ENCODE results near the gene TOX2.

TOX2 gene

GRCh38 chr20:44018942-44019637, 104.4 kb downstream of the TOX2 start:
- no peak for DNase-seq (ENCODE audit: extremely low read depth, insufficient read length)

GRCh38 chr20:44019638-44020335, 105.1 kb downstream of the TOX2 start:
- no peaks in the 10 kb centered on the region for H3K36me3 ChIP-seq (ENCODE audit: control insufficient read depth, insufficient read depth, low read length)
- TF ChIP-seq CTCF (IDR thresholded peaks at IDR 0.05; ENCODE audit: insufficient read depth, low read length, poor library complexity, severe bottlenecking), result no peak
- H3K4me3 ChIP-seq (replicated peaks; ENCODE audit: low read depth, low read length), result no peak overlapping the region
- H3K27me3 ChIP-seq (replicated peaks; ENCODE audit: control insufficient read depth, insufficient read depth, low read length), result no peaks in the 10 kb centered on the region
- no peak for DNase-seq (ENCODE audit: extremely low read depth, insufficient read length)

More at GRCh38 chr20:44018942-44019637, 104.4 kb downstream of the TOX2 start:
- Histone ChIP-seq H3K36me3 (ENCODE audit: control insufficient read depth, insufficient read depth, low read length) (no peaks in the 10 kb centered on the region), H3K4me3 (replicated peaks; ENCODE audit: low read depth, low read length) (no peak overlapping the region), H3K27me3 (replicated peaks; ENCODE audit: control insufficient read depth, insufficient read depth, low read length) (no peaks in the 10 kb centered on the region)
- no peak for TF ChIP-seq CTCF (IDR thresholded peaks at IDR 0.05; ENCODE audit: insufficient read depth, low read length, poor library complexity, severe bottlenecking)

GRCh38 chr20:44020406-44021148, 105.9 kb downstream of the TOX2 start:
- Histone ChIP-seq H3K36me3 (ENCODE audit: control insufficient read depth, insufficient read depth, low read length) (no peaks in the 10 kb centered on the region), H3K4me3 (replicated peaks; ENCODE audit: low read depth, low read length) (no peak overlapping the region), H3K27me3 (replicated peaks; ENCODE audit: control insufficient read depth, insufficient read depth, low read length) (no peaks in the 10 kb centered on the region)
- DNase-seq (ENCODE audit: extremely low read depth, insufficient read length), result no peak
- no peak for TF ChIP-seq CTCF (IDR thresholded peaks at IDR 0.05; ENCODE audit: insufficient read depth, low read length, poor library complexity, severe bottlenecking)

GRCh38 chr20:44021186-44021585, 106.5 kb downstream of the TOX2 start:
- TF ChIP-seq CTCF (IDR thresholded peaks at IDR 0.05; ENCODE audit: insufficient read depth, low read length, poor library complexity, severe bottlenecking), result no peak

GRCh38 chr20:44021900-44022299, 107.2 kb downstream of the TOX2 start:
- Histone ChIP-seq H3K36me3 (ENCODE audit: control insufficient read depth, insufficient read depth, low read length) (no peaks in the 10 kb centered on the region), H3K27me3 (replicated peaks; ENCODE audit: control insufficient read depth, insufficient read depth, low read length) (no peaks in the 10 kb centered on the region), H3K4me3 (replicated peaks; ENCODE audit: low read depth, low read length) (no peak overlapping the region)
- no peak for TF ChIP-seq CTCF (IDR thresholded peaks at IDR 0.05; ENCODE audit: insufficient read depth, low read length, poor library complexity, severe bottlenecking)
- DNase-seq (ENCODE audit: extremely low read depth, insufficient read length), result no peak

More at GRCh38 chr20:44021186-44021585, 106.5 kb downstream of the TOX2 start:
- DNase-seq (ENCODE audit: extremely low read depth, insufficient read length), result no peak
- no peak overlapping the region for H3K4me3 ChIP-seq (replicated peaks; ENCODE audit: low read depth, low read length)
- no peaks in the 10 kb centered on the region for H3K36me3 ChIP-seq (ENCODE audit: control insufficient read depth, insufficient read depth, low read length)
- no peaks in the 10 kb centered on the region for H3K27me3 ChIP-seq (replicated peaks; ENCODE audit: control insufficient read depth, insufficient read depth, low read length)
